EH (cell line): ENCODE measurements around the gene CFAP410.
"Not testable (repeated sequence)": the region's sequence is repeated elsewhere in the genome, so short reads cannot be mapped to it uniquely, and the experiment has no call there.

Source experiments
- DNase-seq: peaks from one replicate; pipeline ENCODE4 v3.0.0-alpha.2; 2015; ENCODE audit warnings: low read depth

CFAP410 gene

DNA sequence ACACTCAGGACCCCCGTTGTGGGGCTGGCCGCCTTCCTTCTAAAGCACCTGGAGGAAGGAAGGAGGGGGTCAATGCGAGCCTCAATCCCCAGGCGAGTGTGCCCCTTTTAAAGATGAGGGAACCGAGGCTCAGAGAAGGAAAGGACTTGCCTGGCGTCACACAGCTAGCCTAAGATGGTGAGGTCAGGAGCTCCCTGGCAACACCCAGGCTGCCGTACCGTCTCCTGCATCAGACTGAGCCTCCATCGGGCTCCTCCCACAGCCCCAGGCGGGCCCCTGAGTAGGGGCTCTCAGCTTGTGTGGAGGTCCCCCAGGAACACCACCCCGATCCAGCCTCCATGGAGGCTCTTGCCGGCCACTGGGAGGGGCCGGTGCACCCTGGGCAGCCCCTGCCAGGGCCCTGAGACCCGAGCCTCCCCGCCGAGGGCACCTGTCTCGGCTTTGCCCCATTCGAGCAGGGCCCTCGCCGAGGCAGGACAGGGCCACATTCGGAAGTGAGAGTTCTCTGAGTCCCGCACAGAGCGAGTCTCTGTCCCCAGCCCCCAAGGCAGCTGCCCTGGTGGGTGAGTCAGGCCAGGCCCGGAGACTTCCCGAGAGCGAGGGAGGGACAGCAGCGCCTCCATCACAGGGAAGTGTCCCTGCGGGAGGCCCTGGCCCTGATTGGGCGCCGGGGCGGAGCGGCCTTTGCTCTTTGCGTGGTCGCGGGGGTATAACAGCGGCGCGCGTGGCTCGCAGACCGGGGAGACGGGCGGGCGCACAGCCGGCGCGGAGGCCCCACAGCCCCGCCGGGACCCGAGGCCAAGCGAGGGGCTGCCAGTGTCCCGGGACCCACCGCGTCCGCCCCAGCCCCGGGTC lies 53.8 kb downstream of the CFAP410 start, which contains the start of gene AIRE:
Gene AIRE, plus strand, starts transcription at position 739 of the 855 bp plus-strand sequence. CDS start 131 bp downstream, outside the sequence.
- DNase-seq: peak; percentile 73

GRCh38 chr21:44283948-44284347 lies 55.2 kb downstream of the CFAP410 start:
- no peak for DNase-seq

- not testable (repeated sequence) for DNase-seq
These were observed 55.9 kb downstream of the CFAP410 start for GRCh38 chr21:44283211-44283785.

GRCh38 chr21:44282370-44282769 lies 56.8 kb downstream of the CFAP410 start:
- no peak for DNase-seq

- DNase-seq: no peak
These were observed 57.4 kb downstream of the CFAP410 start for GRCh38 chr21:44281801-44282200.

DNA sequence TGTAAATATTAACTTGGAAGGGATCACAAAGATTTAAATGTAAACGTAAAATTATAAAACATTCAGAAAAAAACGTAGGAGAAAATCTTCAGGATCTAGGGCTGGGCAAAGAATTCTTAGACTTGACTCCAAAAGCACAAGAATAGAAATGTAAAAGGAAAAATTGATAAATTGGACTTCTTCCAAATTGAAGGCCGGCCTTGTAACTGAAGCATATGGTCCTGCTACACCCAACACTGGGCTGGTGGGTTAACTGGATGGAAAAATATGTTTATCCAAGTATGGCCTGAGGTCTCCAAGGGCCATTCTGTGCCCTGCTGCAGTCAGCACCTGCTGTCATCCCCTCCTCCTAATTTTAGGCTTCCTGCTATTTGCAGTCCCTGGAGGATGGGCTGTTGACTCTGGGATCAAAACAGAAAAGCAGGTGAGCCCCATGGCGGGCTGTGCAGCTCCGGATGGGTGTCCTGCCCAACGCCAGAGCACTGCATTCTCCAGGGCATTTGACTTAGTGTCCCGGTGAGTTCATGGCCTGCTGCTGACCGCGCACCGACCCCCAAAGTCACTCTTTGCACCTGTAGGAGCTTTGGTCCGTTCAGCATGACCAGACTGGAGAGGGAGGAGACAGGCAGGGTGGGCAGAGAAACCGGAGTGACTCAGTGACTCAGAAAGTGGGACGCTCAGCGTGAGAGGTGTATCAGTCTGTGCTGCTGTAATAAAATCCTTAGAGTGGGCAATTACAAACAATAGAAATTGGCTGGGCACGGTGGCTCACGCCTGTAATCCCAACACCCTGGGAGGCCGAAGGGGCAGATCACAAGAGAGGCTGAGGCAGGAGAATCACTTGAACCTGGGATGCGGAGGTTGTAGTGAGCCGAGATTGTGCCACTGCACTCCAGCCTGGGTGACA lies 59.6 kb downstream of the CFAP410 start:
- no peak for DNase-seq
